Fibroblast of skin of left quadriceps (primary cell): ENCODE data around the gene DRGX.
A peak's percentile ranks its signal among the peaks of the same experiment; 100 is the strongest.

ENCODE experiments used
- DNase-seq, 2 experiments: peaks; one replicate each; pipeline ENCODE4 v3.0.0-alpha.2; 2013; ENCODE audit warnings: low read depth in 2 of 2

The DRGX gene

DNA sequence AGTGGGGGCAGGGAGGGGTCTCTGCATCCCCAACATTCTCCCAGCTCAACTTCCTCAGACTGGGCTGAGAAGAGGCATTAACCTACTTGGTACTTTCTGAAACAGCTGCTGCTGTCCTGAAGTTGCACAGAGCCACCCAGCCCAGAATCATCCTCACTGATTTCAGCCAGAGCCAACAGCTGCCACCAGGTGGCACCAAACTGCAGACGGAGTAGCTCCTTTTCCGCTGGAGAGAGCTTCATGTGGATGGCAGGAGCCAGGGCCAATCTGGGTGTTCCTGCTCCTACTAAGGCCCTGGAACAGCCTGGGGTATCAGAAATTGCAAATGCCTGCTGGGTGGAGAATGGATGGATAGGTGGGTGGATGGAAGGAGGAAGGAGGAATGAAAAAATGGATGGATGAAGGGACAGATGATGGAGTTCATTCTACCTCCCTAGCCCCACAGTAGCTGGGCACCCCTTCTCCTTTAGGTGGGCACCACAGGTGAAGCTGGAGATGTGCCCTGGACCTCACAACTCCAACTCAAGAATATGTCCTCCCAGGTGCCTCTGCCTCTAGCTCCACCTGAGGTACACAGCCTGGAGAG lies 11.8 kb upstream of the DRGX start:
- DNase-seq, result peak; percentile 24 to 29

DNA sequence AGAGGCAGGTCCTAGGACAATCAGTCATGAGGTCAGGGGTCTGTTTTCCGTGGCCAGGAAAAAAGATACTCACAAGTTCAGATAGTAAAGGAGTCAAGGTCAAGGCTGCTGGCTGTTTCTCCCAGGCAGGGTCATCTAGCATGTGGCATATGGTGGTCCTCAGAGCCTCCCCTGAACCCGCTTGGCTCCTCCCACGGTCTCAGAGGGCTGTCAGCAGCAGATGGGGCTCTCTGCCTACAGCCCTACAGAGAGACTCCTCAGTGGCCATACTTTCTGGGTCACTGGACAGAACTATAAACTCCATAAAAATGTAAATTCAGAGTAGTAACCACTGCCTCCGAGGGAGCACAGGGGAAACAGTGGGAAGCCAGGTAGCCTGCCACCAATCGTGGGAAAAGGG lies 11.3 kb upstream of the DRGX start:
- DNase-seq, result no peak

GRCh38 chr10:49404321-49404878 lies 8.5 kb upstream of the DRGX start:
- no peak for DNase-seq

- DNase-seq, result no peak
Measured at GRCh38 chr10:49403363-49403762, 7.5 kb upstream of the DRGX start.

GRCh38 chr10:49400365-49400764 lies 4.5 kb upstream of the DRGX start:
- DNase-seq, result no peak

- no peak for DNase-seq
Measured at GRCh38 chr10:49398986-49399385, 3.1 kb upstream of the DRGX start.

DNA sequence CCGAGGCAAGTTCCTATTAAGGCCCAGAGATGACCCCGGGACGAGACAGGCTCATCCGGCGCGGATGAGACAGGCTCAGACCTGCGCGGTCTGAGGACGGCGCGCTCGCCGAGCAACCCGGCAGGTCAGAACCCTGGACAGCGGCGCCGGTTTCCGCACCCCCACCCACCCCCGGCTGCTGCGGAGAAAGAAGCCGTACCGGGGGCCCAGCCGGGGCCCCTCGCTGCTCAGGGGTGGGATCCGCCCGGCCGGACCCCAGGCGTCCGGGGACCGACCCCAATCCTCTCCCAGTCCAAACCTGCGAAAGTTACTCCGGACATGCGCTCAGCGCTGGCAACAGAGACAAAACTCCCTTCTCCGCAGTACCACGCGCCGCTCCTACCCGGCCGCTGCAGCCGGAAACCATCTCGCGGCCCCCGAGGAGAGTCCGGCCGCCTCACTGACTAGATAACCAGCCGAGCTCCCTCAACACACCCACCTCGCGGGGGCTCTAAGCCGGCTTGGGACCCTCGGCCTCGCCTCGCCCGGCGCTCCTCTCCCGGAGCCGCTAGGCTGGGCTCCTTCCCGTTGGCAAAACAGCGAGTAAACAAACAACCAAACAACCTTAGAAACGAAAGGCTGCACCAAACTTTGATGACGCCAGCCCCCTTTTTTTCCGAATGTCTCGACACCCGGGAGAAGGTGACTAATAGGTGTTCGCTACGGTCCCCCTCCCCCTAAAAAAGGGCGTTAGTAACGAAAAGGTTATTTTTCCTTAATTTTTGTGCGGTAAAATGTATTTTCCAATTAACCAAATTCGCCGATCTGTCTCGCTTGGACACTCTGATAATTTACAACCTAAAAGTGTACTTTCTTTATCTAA lies 2.3 kb upstream of the DRGX start:
- no peak for DNase-seq

- no peak for DNase-seq
Measured at GRCh38 chr10:49397036-49397999, 1.4 kb upstream of the DRGX start.

- no peak for DNase-seq
Measured at GRCh38 chr10:49396666-49396999, 744 bp upstream of the DRGX start.

DNA sequence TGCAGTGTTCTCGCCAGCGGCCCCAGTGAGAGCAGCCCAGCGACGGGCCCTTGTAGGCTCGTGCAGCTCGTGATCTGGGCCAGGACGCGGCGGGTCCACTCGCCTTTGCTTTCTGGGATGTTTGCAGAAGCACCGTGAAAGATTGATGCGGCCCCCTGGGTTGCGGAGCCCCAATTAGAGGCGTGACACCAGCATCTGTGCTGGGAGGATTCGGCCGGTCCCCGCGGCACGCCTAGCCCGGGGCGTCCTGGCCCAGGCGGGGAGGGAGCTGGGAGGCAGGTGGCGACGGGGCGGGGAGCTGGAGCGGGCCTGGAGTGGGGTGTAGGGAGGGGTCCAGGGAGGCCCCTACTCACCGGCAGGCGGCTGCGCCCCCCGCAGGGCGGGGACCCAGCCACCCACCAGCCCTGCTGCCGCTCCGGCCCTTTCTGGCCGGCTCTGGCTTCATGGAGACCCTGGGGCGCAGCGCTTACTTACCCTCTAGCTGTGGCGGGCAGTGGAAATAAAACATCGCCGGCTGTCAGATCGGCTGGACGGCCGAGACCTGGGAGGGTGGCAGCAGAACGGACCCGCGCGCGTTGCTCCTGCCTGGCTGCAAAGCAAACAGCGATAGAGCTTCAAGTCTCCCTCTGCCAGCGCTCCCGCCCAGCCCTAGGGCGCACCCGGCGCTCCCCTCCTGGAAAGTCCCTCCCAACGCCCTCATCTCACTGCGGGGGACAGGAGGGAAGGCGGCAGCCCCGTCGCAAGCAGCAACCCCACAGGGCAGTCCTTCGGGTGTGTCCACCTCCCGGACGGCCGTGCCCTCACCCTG lies 752 bp downstream of the DRGX start:
- no peak for DNase-seq

DNA sequence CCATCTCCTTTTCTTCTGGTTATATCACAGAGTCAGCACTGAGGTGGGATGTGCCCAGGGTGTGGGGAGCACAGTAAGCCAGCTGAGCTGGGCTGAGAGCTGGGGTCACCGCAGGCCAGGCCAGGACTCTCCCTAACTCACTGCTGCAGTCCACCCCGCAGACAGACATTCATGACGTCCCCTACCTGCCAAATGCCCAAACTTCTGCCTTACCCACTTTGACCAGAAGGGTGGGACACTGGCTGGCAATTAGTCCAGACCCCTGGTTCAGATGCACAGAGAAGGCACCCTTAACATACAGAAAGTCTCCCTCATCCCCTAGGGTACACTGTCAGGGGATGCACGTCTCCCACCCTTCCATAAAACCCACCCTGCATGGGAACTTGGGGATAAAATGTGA lies 2.1 kb downstream of the DRGX start:
- no peak for DNase-seq

- no peak for DNase-seq
Measured at GRCh38 chr10:49393301-49393700, 2.6 kb downstream of the DRGX start.

GRCh38 chr10:49389361-49389933 lies 6.4 kb downstream of the DRGX start:
- DNase-seq, result no peak

GRCh38 chr10:49388161-49388560 lies 7.7 kb downstream of the DRGX start:
- DNase-seq, result no peak

GRCh38 chr10:49387071-49387470 lies 8.8 kb downstream of the DRGX start:
- DNase-seq, result peak; percentile 3 to 7

- DNase-seq, result no peak
Measured at GRCh38 chr10:49385939-49386922, 9.7 kb downstream of the DRGX start.

- DNase-seq, result no peak
Measured at GRCh38 chr10:49384268-49384953, 11.5 kb downstream of the DRGX start.

- DNase-seq, result no peak
Measured at GRCh38 chr10:49383853-49384252, 12.0 kb downstream of the DRGX start.

DNA sequence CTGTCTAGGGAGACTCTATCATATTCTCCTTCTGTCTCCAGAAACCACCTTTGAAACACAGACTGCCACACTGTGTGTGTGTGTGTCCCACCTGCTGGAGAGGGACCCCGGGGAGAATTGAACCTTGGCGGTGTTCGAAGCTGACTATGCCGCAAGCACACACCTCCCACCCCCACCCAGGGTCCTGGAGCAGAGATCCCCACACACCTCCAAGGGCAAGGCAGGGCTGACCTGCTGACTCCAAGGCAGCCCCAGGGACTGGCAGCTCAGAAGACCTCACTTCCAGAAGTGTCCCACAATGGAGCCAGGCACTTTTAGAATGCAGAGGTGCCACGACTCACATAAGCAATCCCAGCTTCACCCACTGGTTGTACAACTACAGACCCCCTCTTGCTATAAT lies 13.1 kb downstream of the DRGX start:
- DNase-seq, result no peak
